ENCODE measurements around the gene FAM163B.

DNA sequence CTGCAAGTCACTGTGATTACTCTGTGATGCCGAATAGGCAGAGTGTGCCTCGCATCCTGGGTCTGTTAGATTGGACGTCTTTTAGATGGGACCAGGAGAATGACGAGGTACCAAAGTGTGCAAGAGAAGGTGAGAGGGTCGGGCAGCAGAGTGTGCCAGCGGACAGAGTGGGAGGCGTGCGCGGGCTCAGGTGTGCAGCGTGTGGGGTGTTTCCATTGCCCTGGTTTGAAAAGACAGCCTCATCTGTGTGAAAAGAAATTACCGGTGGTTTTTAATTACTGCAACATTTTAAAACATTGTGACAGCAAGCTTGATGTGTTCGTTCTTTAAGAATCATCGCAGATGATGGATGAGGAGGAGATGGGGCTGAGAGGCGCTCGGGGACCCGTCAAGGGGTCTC lies 4.2 kb upstream of the FAM163B start:
- TF ChIP-seq, protein P1, sequence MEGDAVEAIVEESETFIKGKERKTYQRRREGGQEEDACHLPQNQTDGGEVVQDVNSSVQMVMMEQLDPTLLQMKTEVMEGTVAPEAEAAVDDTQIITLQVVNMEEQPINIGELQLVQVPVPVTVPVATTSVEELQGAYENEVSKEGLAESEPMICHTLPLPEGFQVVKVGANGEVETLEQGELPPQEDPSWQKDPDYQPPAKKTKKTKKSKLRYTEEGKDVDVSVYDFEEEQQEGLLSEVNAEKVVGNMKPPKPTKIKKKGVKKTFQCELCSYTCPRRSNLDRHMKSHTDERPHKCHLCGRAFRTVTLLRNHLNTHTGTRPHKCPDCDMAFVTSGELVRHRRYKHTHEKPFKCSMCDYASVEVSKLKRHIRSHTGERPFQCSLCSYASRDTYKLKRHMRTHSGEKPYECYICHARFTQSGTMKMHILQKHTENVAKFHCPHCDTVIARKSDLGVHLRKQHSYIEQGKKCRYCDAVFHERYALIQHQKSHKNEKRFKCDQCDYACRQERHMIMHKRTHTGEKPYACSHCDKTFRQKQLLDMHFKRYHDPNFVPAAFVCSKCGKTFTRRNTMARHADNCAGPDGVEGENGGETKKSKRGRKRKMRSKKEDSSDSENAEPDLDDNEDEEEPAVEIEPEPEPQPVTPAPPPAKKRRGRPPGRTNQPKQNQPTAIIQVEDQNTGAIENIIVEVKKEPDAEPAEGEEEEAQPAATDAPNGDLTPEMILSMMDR (IDR thresholded peaks at IDR 0.05 in 2 of 3, conservative IDR thresholded peaks at IDR 0.05 in 1 of 3; ENCODE audit: insufficient read depth in 2 of 3, low read depth in 1 of 3, low read length in 3 of 3): no peak
- no peak for TF ChIP-seq ZNF263 (CRISPR knock-in tag; IDR thresholded peaks at IDR 0.05; ENCODE audit: borderline replicate concordance)
- no peak for TF ChIP-seq GABPB1 (CRISPR knock-in tag; IDR thresholded peaks at IDR 0.05)
- TF ChIP-seq, protein P2, sequence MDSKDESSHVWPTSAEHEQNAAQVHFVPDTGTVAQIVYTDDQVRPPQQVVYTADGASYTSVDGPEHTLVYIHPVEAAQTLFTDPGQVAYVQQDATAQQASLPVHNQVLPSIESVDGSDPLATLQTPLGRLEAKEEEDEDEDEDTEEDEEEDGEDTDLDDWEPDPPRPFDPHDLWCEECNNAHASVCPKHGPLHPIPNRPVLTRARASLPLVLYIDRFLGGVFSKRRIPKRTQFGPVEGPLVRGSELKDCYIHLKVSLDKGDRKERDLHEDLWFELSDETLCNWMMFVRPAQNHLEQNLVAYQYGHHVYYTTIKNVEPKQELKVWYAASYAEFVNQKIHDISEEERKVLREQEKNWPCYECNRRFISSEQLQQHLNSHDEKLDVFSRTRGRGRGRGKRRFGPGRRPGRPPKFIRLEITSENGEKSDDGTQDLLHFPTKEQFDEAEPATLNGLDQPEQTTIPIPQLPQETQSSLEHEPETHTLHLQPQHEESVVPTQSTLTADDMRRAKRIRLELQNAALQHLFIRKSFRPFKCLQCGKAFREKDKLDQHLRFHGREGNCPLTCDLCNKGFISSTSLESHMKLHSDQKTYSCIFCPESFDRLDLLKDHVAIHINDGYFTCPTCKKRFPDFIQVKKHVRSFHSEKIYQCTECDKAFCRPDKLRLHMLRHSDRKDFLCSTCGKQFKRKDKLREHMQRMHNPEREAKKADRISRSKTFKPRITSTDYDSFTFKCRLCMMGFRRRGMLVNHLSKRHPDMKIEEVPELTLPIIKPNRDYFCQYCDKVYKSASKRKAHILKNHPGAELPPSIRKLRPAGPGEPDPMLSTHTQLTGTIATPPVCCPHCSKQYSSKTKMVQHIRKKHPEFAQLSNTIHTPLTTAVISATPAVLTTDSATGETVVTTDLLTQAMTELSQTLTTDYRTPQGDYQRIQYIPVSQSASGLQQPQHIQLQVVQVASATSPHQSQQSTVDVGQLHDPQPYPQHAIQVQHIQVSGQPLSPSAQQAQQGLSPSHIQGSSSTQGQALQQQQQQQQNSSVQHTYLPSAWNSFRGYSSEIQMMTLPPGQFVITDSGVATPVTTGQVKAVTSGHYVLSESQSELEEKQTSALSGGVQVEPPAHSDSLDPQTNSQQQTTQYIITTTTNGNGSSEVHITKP (IDR thresholded peaks at IDR 0.05; ENCODE audit: partially characterized antibody): no peak
- no peak for TF ChIP-seq DPF2 (IDR thresholded peaks at IDR 0.05)

Measured in K562 (cell line).